SK-N-SH (cell line): Measurements from ENCODE around the gene KCTD3.

ENCODE experiments used
- CHD2 ChIP-seq: fragments of 150-350 bp; IDR thresholded peaks from 2 replicates; pipeline ENCODE4 v1.6.1; 2018; ENCODE audit warnings: low read length; ENCODE audit not compliant: partially characterized antibody
- EP300 ChIP-seq, 2 experiments: IDR thresholded peaks; 2 replicates each; pipeline versions ENCODE4 v1.4.0 to v1.6.1; 2012; ENCODE audit warnings: borderline replicate concordance in 1 of 2, low read depth in 1 of 2, low read length in 1 of 2
- EZH2phosphoT487 ChIP-seq: fragments of 200-600 bp; sonication (generic); IDR thresholded peaks from 2 replicates; pipeline ENCODE4 v1.6.1; 2017; ENCODE audit warnings: low read depth, mixed run types, mild to moderate bottlenecking, antibody characterized with exemption, moderate library complexity, borderline replicate concordance
- GABPA ChIP-seq: IDR thresholded peaks from 2 replicates; pipeline ENCODE4 v1.4.0; 2012; ENCODE audit warnings: low read depth, mild to moderate bottlenecking
- NFIC ChIP-seq: IDR thresholded peaks from 2 replicates; pipeline ENCODE4 v1.4.0; 2012; ENCODE audit warnings: borderline replicate concordance
- POLR2AphosphoS5 ChIP-seq: IDR thresholded peaks from 2 replicates; pipeline ENCODE4 v1.6.1; 2012; ENCODE audit warnings: low read depth, low read length
- RAD21 ChIP-seq: IDR thresholded peaks from 2 replicates; pipeline ENCODE4 v1.6.1; 2012; ENCODE audit warnings: mild to moderate bottlenecking, low read length
- REST ChIP-seq: IDR thresholded peaks from 2 replicates; pipeline ENCODE4 v1.6.1; 2012; ENCODE audit warnings: mild to moderate bottlenecking, low read depth, low read length, moderate library complexity
- RFX5 ChIP-seq: IDR thresholded peaks from 2 replicates; pipeline ENCODE4 v1.6.1; 2012; ENCODE audit warnings: mild to moderate bottlenecking, improper control_type of control experiment, low read length
- SIN3A ChIP-seq: IDR thresholded peaks from 2 replicates; pipeline ENCODE4 v1.6.1; 2012; ENCODE audit warnings: low read depth, mild to moderate bottlenecking, low read length, moderate library complexity, borderline replicate concordance
- TAF1 ChIP-seq: IDR thresholded peaks from 2 replicates; pipeline ENCODE4 v1.6.1; 2012; ENCODE audit warnings: low read depth, mild to moderate bottlenecking, low read length, moderate library complexity, borderline replicate concordance
- TF ChIP-seq, protein P1 (sequence below): fragments of 200-600 bp; sonication (generic); IDR thresholded peaks from 2 replicates; pipeline ENCODE4 v1.6.1; 2017; ENCODE audit warnings: antibody characterized with exemption, mild to moderate bottlenecking, moderate library complexity
- TF ChIP-seq, protein P2 (sequence below): IDR thresholded peaks from 2 replicates; pipeline ENCODE4 v1.4.0; 2012; ENCODE audit warnings: low read depth
- TF ChIP-seq, protein P3 (sequence below): fragments of 150-350 bp; IDR thresholded peaks from 2 replicates; pipeline ENCODE4 v1.6.1; 2017; ENCODE audit warnings: antibody characterized with exemption, low read length, low read depth, borderline replicate concordance

GRCh38 chr1:215651867-215652266, 84.8 kb downstream of the KCTD3 start:
- TF ChIP-seq, protein P1, sequence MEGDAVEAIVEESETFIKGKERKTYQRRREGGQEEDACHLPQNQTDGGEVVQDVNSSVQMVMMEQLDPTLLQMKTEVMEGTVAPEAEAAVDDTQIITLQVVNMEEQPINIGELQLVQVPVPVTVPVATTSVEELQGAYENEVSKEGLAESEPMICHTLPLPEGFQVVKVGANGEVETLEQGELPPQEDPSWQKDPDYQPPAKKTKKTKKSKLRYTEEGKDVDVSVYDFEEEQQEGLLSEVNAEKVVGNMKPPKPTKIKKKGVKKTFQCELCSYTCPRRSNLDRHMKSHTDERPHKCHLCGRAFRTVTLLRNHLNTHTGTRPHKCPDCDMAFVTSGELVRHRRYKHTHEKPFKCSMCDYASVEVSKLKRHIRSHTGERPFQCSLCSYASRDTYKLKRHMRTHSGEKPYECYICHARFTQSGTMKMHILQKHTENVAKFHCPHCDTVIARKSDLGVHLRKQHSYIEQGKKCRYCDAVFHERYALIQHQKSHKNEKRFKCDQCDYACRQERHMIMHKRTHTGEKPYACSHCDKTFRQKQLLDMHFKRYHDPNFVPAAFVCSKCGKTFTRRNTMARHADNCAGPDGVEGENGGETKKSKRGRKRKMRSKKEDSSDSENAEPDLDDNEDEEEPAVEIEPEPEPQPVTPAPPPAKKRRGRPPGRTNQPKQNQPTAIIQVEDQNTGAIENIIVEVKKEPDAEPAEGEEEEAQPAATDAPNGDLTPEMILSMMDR: no peak
- TF ChIP-seq, protein P2, sequence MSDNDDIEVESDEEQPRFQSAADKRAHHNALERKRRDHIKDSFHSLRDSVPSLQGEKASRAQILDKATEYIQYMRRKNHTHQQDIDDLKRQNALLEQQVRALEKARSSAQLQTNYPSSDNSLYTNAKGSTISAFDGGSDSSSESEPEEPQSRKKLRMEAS: no peak
- no peak for TF ChIP-seq SIN3A
- no peak for TF ChIP-seq POLR2AphosphoS5
- TF ChIP-seq EZH2phosphoT487: no peak
- TF ChIP-seq EP300 (IDR thresholded peaks at IDR 0.05; ENCODE audit: borderline replicate concordance in 1 of 2, low read depth in 1 of 2, low read length in 1 of 2): no peak
- no peak for TF ChIP-seq NFIC
- no peak for TF ChIP-seq TAF1
- TF ChIP-seq, protein P3, sequence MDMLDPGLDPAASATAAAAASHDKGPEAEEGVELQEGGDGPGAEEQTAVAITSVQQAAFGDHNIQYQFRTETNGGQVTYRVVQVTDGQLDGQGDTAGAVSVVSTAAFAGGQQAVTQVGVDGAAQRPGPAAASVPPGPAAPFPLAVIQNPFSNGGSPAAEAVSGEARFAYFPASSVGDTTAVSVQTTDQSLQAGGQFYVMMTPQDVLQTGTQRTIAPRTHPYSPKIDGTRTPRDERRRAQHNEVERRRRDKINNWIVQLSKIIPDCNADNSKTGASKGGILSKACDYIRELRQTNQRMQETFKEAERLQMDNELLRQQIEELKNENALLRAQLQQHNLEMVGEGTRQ: no peak
- no peak for TF ChIP-seq RFX5
- TF ChIP-seq RAD21: no peak
- no peak for TF ChIP-seq GABPA
- no peak for TF ChIP-seq REST
- TF ChIP-seq CHD2: no peak
